Brain microvascular endothelial cell (primary cell): ENCODE results near the gene IL19.

Experiments used
- DNase-seq: peaks from one replicate; pipeline ENCODE4 v3.0.0-alpha.2; 2020
- H3K27ac ChIP-seq: fragments of 250-450 bp; sonication (Bioruptor Pico); 2 replicates; pipeline ENCODE4 v1.5.1; 2020; ENCODE audit warnings: mild to moderate bottlenecking, moderate library complexity
- H3K27me3 ChIP-seq: fragments of 250-450 bp; sonication (Bioruptor Pico); replicated peaks from 2 replicates; pipeline ENCODE4 v1.5.1; 2020; ENCODE audit warnings: mild to moderate bottlenecking
- H3K36me3 ChIP-seq: fragments of 250-450 bp; sonication (Bioruptor Pico); replicated peaks from 2 replicates; pipeline ENCODE4 v1.5.1; 2020; ENCODE audit warnings: mild to moderate bottlenecking
- H3K4me3 ChIP-seq: 2 replicates; pipeline ENCODE4 v1.5.1; 2011; ENCODE audit warnings: low read depth, mild to moderate bottlenecking, control low read depth, low read length, moderate library complexity
- in situ Hi-C: cut with HindIII; loops from 2 replicates; pipeline ENCODE4 v1.10.0; 2017; ENCODE audit warnings: low sequenced_read_pairs, low pct_ligation_motif_present
- TF ChIP-seq, protein P1 (sequence below): IDR thresholded peaks from 2 replicates; pipeline ENCODE4 v1.5.1; 2011; ENCODE audit warnings: low read depth, mild to moderate bottlenecking, moderate library complexity, low read length, control low read depth, inconsistent platforms; ENCODE audit errors: missing control alignments

IL19 gene

DNA sequence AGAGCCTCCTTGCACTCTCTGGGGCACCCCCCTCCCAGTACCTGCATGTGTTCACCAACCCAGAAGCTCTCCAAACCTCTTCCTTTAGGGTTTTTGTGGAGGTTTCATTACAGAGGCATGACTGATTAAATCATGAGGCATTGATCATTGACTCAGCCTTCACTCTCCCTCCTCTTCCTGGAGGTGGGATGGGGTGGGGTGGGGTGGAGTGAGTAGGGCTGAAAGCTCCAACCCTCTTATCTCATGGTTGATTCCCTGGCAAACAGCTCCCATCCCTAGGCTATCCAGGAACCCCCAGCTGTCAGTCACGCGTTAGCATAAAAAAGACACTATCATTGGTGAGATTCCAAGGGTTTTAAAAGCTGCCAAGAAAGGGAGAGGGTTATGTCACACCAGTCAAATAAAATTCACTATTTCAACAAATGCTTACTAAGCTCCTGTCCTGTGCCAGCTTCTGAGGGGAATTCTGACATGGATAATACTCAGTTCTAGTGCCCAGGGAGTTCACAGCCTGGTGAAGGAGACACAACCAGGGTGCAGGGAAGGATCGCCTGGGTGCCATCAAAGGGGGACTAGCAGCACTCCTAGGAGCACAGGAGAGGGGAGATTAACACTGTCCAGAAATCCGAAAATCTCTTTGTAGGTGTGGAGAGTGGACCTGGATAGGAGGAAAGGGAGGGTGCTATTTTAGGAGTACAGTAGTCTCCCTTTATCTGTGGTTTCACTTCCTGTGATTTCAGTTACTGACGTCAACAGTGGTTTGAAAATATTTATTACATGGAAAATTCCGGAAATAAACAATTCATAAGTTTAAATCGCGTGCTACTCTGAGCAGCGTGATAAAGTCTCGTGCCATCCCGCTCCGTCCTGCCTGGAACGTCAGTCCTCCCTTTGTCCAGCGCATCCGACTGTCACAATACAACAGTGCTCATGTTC lies 119.8 kb downstream of the IL19 start:
- peak overlapping the region; percentile 11 for H3K27ac ChIP-seq
- H3K36me3 ChIP-seq, result no peaks in the 10 kb centered on the region
- in situ Hi-C loops, result no loop called here
- H3K27me3 ChIP-seq, result no peaks in the 10 kb centered on the region
- peak; percentile 65 for DNase-seq
- TF ChIP-seq, protein P1, sequence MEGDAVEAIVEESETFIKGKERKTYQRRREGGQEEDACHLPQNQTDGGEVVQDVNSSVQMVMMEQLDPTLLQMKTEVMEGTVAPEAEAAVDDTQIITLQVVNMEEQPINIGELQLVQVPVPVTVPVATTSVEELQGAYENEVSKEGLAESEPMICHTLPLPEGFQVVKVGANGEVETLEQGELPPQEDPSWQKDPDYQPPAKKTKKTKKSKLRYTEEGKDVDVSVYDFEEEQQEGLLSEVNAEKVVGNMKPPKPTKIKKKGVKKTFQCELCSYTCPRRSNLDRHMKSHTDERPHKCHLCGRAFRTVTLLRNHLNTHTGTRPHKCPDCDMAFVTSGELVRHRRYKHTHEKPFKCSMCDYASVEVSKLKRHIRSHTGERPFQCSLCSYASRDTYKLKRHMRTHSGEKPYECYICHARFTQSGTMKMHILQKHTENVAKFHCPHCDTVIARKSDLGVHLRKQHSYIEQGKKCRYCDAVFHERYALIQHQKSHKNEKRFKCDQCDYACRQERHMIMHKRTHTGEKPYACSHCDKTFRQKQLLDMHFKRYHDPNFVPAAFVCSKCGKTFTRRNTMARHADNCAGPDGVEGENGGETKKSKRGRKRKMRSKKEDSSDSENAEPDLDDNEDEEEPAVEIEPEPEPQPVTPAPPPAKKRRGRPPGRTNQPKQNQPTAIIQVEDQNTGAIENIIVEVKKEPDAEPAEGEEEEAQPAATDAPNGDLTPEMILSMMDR, result no peak
- H3K4me3 ChIP-seq, result no peak overlapping the region

GRCh38 chr1:206891412-206891811 lies 120.8 kb downstream of the IL19 start:
- Histone ChIP-seq H3K27ac (no peak overlapping the region), H3K27me3 (no peaks in the 10 kb centered on the region), H3K4me3 (no peak overlapping the region), H3K36me3 (no peaks in the 10 kb centered on the region)
- no peak for DNase-seq
- in situ Hi-C loops, result no loop called here
- TF ChIP-seq, protein P1, result no peak
